Astrocyte of the cerebellum (primary cell): ENCODE results near the gene STXBP6.
A peak's percentile ranks its signal among the peaks of the same experiment; 100 is the strongest.

Experiments used
- DNase-seq: peaks from one replicate; pipeline ENCODE4 v3.0.0-alpha.2; 2011; ENCODE audit warnings: low read depth
- H3K4me3 ChIP-seq: 2 replicates; pipeline ENCODE4 v1.5.1; 2011; ENCODE audit warnings: mild to moderate bottlenecking, low read depth, low read length, moderate library complexity
- CTCF ChIP-seq: IDR thresholded peaks from 2 replicates; pipeline ENCODE4 v1.5.1; 2012; ENCODE audit warnings: low read length, low read depth, moderate library complexity, mild to moderate bottlenecking; ENCODE audit errors: missing control alignments
- in situ Hi-C: cut with HindIII; loops from 2 replicates; pipeline ENCODE4 v1.10.0; 2017; ENCODE audit warnings: low sequenced_read_pairs

Gene STXBP6

GRCh38 chr14:24818058-24818822 is 231.7 kb downstream of the STXBP6 start:
- no peak for TF ChIP-seq CTCF
- DNase-seq, result no peak
- in situ Hi-C loops, result no loop called here
- H3K4me3 ChIP-seq, result no peak overlapping the region

- no peak overlapping the region for H3K4me3 ChIP-seq
- TF ChIP-seq CTCF, result peak; percentile 79
- DNase-seq, result peak; percentile 53
- in situ Hi-C loops, result no loop called here
Measured at GRCh38 chr14:24817212-24818057, 232.5 kb downstream of the STXBP6 start.

- in situ Hi-C loops, result no loop called here
- no peak for TF ChIP-seq CTCF
- H3K4me3 ChIP-seq, result no peak overlapping the region
- DNase-seq, result no peak
Measured at GRCh38 chr14:24816929-24817211, 233.1 kb downstream of the STXBP6 start.

GRCh38 chr14:24816011-24816928 is 233.7 kb downstream of the STXBP6 start:
- H3K4me3 ChIP-seq, result no peak overlapping the region
- DNase-seq, result no peak
- in situ Hi-C loops, result no loop called here
- no peak for TF ChIP-seq CTCF

- H3K4me3 ChIP-seq, result no peak overlapping the region
- TF ChIP-seq CTCF, result no peak
- DNase-seq, result no peak
- in situ Hi-C loops, result no loop called here
Measured at GRCh38 chr14:24815543-24815942, 234.4 kb downstream of the STXBP6 start.

- H3K4me3 ChIP-seq, result no peak overlapping the region
- no peak for DNase-seq
- in situ Hi-C loops, result no loop called here
- no peak for TF ChIP-seq CTCF
Measured at GRCh38 chr14:24814944-24815343, 235.0 kb downstream of the STXBP6 start.
